Renal cortex interstitium (tissue), 11 donors: Measurements from ENCODE around the gene KHDRBS1. TPM values are rescaled to one million over a fixed set of nuclear protein-coding genes. Genes with fewer than 3 reads are reported as not detected.
"Not testable (repeated sequence)": the region's sequence is repeated elsewhere in the genome, so short reads cannot be mapped to it uniquely, and the experiment has no call there.

Source experiments
- DNase-seq, 11 donors: peaks; one replicate each; pipeline ENCODE4 v3.0.0-alpha.2; 2013; ENCODE audit warnings: low read depth in 9 of 11, low spot score in 4 of 11; ENCODE audit errors: extremely low read depth in 1 of 11
- polyA plus RNA-seq, 3 donors: library from polyadenylated mRNA; unstranded; fragments of 120-200 nt; gene quantifications; one replicate each; pipeline ENCODE4 v1.2.1, GENCODE V29; 2013; ENCODE audit not compliant: insufficient read length in 3 of 3

KHDRBS1 gene
- polyA plus RNA-seq, 3 donors, result 227 to 280 (median 258) TPM

DNA sequence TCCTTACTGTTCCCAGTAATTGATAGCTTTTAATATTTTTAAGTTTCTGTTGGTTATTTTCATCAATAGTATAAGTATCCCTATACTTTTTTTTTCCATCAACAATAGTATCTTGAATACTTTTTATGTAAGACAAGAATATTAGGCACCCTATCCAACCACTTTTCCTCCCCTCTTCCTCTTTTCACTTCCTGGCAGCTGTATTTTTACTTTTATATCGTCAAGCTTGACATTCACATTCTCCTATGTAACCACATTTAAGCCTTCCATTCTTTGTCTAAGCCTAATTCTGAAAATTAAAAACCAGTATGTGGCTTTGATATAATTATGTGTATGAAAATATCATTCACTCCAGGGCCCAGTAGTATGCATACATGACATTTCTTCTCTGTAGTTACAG, 68.4 kb downstream of the KHDRBS1 start:
- DNase-seq, result no peak

DNA sequence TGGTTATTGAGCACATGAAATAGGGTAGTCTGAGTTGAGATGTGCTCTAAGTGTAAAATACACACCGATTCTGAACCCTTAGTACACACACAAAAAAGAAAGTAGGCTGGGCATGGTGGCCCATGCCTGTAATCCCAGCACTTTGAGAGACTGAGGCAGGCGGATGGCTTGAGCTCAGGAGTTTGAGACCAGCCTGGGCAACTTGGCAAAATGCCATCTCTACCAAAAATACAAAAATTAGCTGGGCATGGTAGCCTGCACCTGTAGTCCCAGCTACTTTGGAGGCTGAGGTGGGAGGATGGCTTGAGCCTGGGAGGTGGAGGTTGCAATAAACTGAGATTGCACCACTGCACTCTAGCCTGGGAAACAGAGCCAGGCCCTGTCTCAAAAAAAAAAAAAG, 72.7 kb downstream of the KHDRBS1 start:
- not testable (repeated sequence) for DNase-seq

- DNase-seq, result no peak
Measured at GRCh38 chr1:32091176-32091575, 77.5 kb downstream of the KHDRBS1 start.

DNA sequence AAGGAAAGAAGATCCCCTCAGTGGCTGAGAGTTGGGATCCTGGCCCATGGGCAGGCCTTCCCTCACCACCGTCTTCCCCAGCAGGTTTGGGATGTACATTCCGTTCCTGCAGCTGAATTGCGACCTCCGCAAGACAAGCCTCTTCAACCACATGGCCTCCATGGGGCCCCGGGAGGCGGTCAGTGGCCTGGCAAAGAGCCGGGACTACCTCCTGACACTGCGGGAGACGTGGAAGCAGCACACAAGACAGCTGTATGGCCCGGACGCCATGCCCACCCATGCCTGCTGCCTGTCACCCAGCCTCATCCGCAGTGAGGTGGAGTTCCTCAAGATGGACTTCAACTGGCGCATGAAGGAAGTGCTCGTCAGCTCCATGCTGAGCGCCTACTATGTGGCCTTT, 77.9 kb downstream of the KHDRBS1 start:
- DNase-seq, result no peak

Other genes starting within 250 kb of the KHDRBS1 start
- gene ADGRB2, start 249.5 kb upstream of the KHDRBS1 start, polyA plus RNA-seq, result 10 to 100 TPM in 2 of 3 donors, 1 to 10 TPM in 1; 9.7 to 17.9 (median 16.7) TPM
- under 1 TPM; 0.12 to 0.39 (median 0.19) TPM for gene SPOCD1, start 197.8 kb upstream of the KHDRBS1 start, polyA plus RNA-seq
- 100 to 1,000 TPM; 211 to 256 (median 221) TPM for gene PTP4A2, start 75.5 kb upstream of the KHDRBS1 start, polyA plus RNA-seq
- gene TMEM39B, start 59.1 kb downstream of the KHDRBS1 start, polyA plus RNA-seq, result 10 to 100 TPM; 19.2 to 21.3 (median 20.0) TPM
- gene KPNA6, start 94.2 kb downstream of the KHDRBS1 start, polyA plus RNA-seq, result 10 to 100 TPM; 32.7 to 35.7 (median 35.3) TPM
- 10 to 100 TPM; 44.4 to 50.6 (median 45.5) TPM for gene TXLNA, start 165.8 kb downstream of the KHDRBS1 start, polyA plus RNA-seq
- gene CCDC28B, start 186.7 kb downstream of the KHDRBS1 start, polyA plus RNA-seq, result 10 to 100 TPM; 17.8 to 30.2 (median 27.4) TPM
- 10 to 100 TPM in 1 of 3 donors, 1 to 10 TPM in 2; 7.7 to 11.0 (median 8.1) TPM for gene IQCC, start 191.8 kb downstream of the KHDRBS1 start, polyA plus RNA-seq
- gene DCDC2B, start 195.2 kb downstream of the KHDRBS1 start, polyA plus RNA-seq, result 1 to 10 TPM in 1 of 3 donors, under 1 TPM in 2; 0.75 to 2.6 (median 0.98) TPM
- gene TMEM234, start 208.5 kb downstream of the KHDRBS1 start, polyA plus RNA-seq, result 10 to 100 TPM; 23.0 to 33.6 (median 27.4) TPM
- gene EIF3I, start 208.5 kb downstream of the KHDRBS1 start, polyA plus RNA-seq, result 100 to 1,000 TPM; 168 to 187 (median 181) TPM
- gene FAM167B, start 233.4 kb downstream of the KHDRBS1 start, polyA plus RNA-seq, result 10 to 100 TPM in 2 of 3 donors, 1 to 10 TPM in 1; 6.5 to 13.3 (median 10.4) TPM
- 1 to 10 TPM; 3.4 to 4.8 (median 3.8) TPM for gene LCK, start 237.4 kb downstream of the KHDRBS1 start, polyA plus RNA-seq